ENCODE data around the gene ARHGAP11A. TPM values are rescaled to one million over a fixed set of nuclear protein-coding genes. Genes with fewer than 3 reads are reported as not detected.

The ARHGAP11A gene
- total RNA-seq, 1 donor from 2014 or later: 19.7 TPM

- peaks cover 19% of the 10 kb centered on the region for H3K4me1 Mint-ChIP-seq (ENCODE audit: unreplicated experiment)
- H3K4me3 Mint-ChIP-seq (ENCODE audit: unreplicated experiment): peak overlapping the region; percentile 59
- no peak for TF ChIP-seq CTCF (IDR thresholded peaks at IDR 0.05; ENCODE audit: unreplicated experiment)
- H3K27ac Mint-ChIP-seq (ENCODE audit: unreplicated experiment): no peak overlapping the region
- peaks cover 2% of the 10 kb centered on the region for H3K27me3 Mint-ChIP-seq (ENCODE audit: unreplicated experiment)
- no peaks in the 10 kb centered on the region for H3K36me3 Mint-ChIP-seq (ENCODE audit: low read depth, unreplicated experiment)
- no peak for DNase-seq (ENCODE audit: low spot score)
- no peaks in the 10 kb centered on the region for H3K9me3 Mint-ChIP-seq (ENCODE audit: unreplicated experiment)
Measured at GRCh38 chr15:32642667-32643435, 27.5 kb downstream of the ARHGAP11A start.

- Mint-ChIP-seq H3K36me3 (ENCODE audit: low read depth, unreplicated experiment) (no peaks in the 10 kb centered on the region), H3K4me3 (ENCODE audit: unreplicated experiment) (no peak overlapping the region), H3K27ac (ENCODE audit: unreplicated experiment) (no peak overlapping the region), H3K9me3 (ENCODE audit: unreplicated experiment) (no peaks in the 10 kb centered on the region), H3K4me1 (ENCODE audit: unreplicated experiment) (peaks cover 26% of the 10 kb centered on the region), H3K27me3 (ENCODE audit: unreplicated experiment) (peaks cover 2% of the 10 kb centered on the region)
- DNase-seq (ENCODE audit: low spot score): no peak
- TF ChIP-seq CTCF (IDR thresholded peaks at IDR 0.05; ENCODE audit: unreplicated experiment): no peak
Measured at GRCh38 chr15:32643907-32644445, 28.7 kb downstream of the ARHGAP11A start.

- Mint-ChIP-seq H3K4me3 (ENCODE audit: unreplicated experiment) (no peak overlapping the region), H3K27me3 (ENCODE audit: unreplicated experiment) (peaks cover under 1% of the 10 kb centered on the region), H3K36me3 (ENCODE audit: low read depth, unreplicated experiment) (no peaks in the 10 kb centered on the region), H3K27ac (ENCODE audit: unreplicated experiment) (no peak overlapping the region), H3K4me1 (ENCODE audit: unreplicated experiment) (peaks cover 24% of the 10 kb centered on the region), H3K9me3 (ENCODE audit: unreplicated experiment) (no peaks in the 10 kb centered on the region)
- TF ChIP-seq CTCF (IDR thresholded peaks at IDR 0.05; ENCODE audit: unreplicated experiment): no peak
- no peak for DNase-seq (ENCODE audit: low spot score)
Measured at GRCh38 chr15:32646291-32646690, 31.0 kb downstream of the ARHGAP11A start.

GRCh38 chr15:32649342-32649741, 34.0 kb downstream of the ARHGAP11A start:
- TF ChIP-seq CTCF (IDR thresholded peaks at IDR 0.05; ENCODE audit: unreplicated experiment): peak; percentile 36
- H3K9me3 Mint-ChIP-seq (ENCODE audit: unreplicated experiment): no peaks in the 10 kb centered on the region
- peaks cover 11% of the 10 kb centered on the region for H3K4me1 Mint-ChIP-seq (ENCODE audit: unreplicated experiment)
- no peaks in the 10 kb centered on the region for H3K27me3 Mint-ChIP-seq (ENCODE audit: unreplicated experiment)
- H3K36me3 Mint-ChIP-seq (ENCODE audit: low read depth, unreplicated experiment): no peaks in the 10 kb centered on the region
- H3K4me3 Mint-ChIP-seq (ENCODE audit: unreplicated experiment): no peak overlapping the region
- peak; percentile 17 for DNase-seq (ENCODE audit: low spot score)
- no peak overlapping the region for H3K27ac Mint-ChIP-seq (ENCODE audit: unreplicated experiment)

GRCh38 chr15:32651229-32651837, 36.0 kb downstream of the ARHGAP11A start:
- H3K27ac Mint-ChIP-seq (ENCODE audit: unreplicated experiment): no peak overlapping the region
- peaks cover 13% of the 10 kb centered on the region for H3K4me1 Mint-ChIP-seq (ENCODE audit: unreplicated experiment)
- H3K9me3 Mint-ChIP-seq (ENCODE audit: unreplicated experiment): no peaks in the 10 kb centered on the region
- TF ChIP-seq CTCF (IDR thresholded peaks at IDR 0.05; ENCODE audit: unreplicated experiment): peak; percentile 88
- H3K4me3 Mint-ChIP-seq (ENCODE audit: unreplicated experiment): no peak overlapping the region
- DNase-seq (ENCODE audit: low spot score): peak; percentile 67
- H3K36me3 Mint-ChIP-seq (ENCODE audit: low read depth, unreplicated experiment): no peaks in the 10 kb centered on the region
- no peaks in the 10 kb centered on the region for H3K27me3 Mint-ChIP-seq (ENCODE audit: unreplicated experiment)

Measured in endothelial cell (in vitro differentiated cells).